Spleen (tissue), 7 donors: ENCODE results near the gene SMYD2.

Source experiments
- CTCF ChIP-seq, 11 experiments: fragments of 200-600 bp in 7 of 11; fragments of 450-650 bp in 4 of 11; sonication (generic) in 4 of 11; IDR thresholded peaks in 8 of 11; conservative IDR thresholded peaks in 3 of 11; 1 replicate in 7 of 11; 2 replicates in 4 of 11; pipeline versions ENCODE4 v1.4.0 to v1.8.0; 2016 to 2021; ENCODE audit warnings: antibody characterized with exemption in 11 of 11, inconsistent platforms in 4 of 11, mild to moderate bottlenecking in 1 of 11
- POLR2A ChIP-seq, 3 donors: fragments of 450-650 bp; IDR thresholded peaks; one replicate each; pipeline ENCODE4 v1.5.1; 2017; ENCODE audit warnings: antibody characterized with exemption in 3 of 3, mild to moderate bottlenecking in 1 of 3
- POLR2AphosphoS5 ChIP-seq, 3 donors: sonication (generic); formaldehyde crosslinking; IDR thresholded peaks; one replicate each; pipeline ENCODE4 v1.5.1; 2017; ENCODE audit warnings: antibody characterized with exemption in 3 of 3
- donor health status: DM: no; HTN: no; CAD: no; lungs with moderate emphysema.
- donor health status: DM: no; HTN: no; CAD: no.
- donor health status: DM: no; HTN: no; CAD: no.

- TF ChIP-seq POLR2A (IDR thresholded peaks at IDR 0.05) (no peak), POLR2AphosphoS5 (IDR thresholded peaks at IDR 0.05) (no peak), CTCF (IDR thresholded peaks at IDR 0.05 in 8 of 11, conservative IDR thresholded peaks at IDR 0.05 in 3 of 11) (no peak)
Measured at GRCh38 chr1:214301526-214301925, 20.6 kb downstream of the SMYD2 start.
